IMR-90 (cell line): ENCODE measurements around the gene KCNH6. TPM values are rescaled to one million over a fixed set of nuclear protein-coding genes. Genes with fewer than 3 reads are reported as not detected.

Source experiments
- ATAC-seq: fragments of 200-7000 bp; cut with Tn5 transposase; 2 replicates; pipeline ENCODE4 v1.9.1; 2020; ENCODE audit warnings: low read depth, mild to moderate bottlenecking, moderate library complexity
- BruUV-seq: library from RNA; stranded (reverse); fragments of 400-500 nt; replicated peaks from 2 replicates; lab custom pipeline; 2021; lab: Mats Ljungman, UMichigan
- CTCF ChIA-PET: fragments of 300-600 bp; formaldehyde crosslinking; extraction: SDS; loops from one replicate; lab custom pipeline; 2021; ENCODE audit warnings: antibody characterized with exemption; lab: Yijun Ruan, JAX
- POLR2A ChIA-PET: fragments of 300-600 bp; sonication (Branson Sonifier 250); formaldehyde crosslinking; loops from one replicate; lab custom pipeline; 2022; ENCODE audit warnings: antibody characterized with exemption; ENCODE audit not compliant: unreplicated experiment; lab: Charles Lee
- DNase-seq: peaks from one replicate; pipeline ENCODE4 v3.0.0; 2013
- H2AFZ ChIP-seq: replicated peaks from 2 replicates; pipeline ENCODE3; 2013; ENCODE audit warnings: low read length, mild to moderate bottlenecking; ENCODE audit not compliant: poor library complexity
- H2AK5ac ChIP-seq: 2 replicates; pipeline ENCODE4 v1.6.1; 2013; ENCODE audit warnings: low read depth, low read length, inconsistent platforms
- H2AK9ac ChIP-seq: replicated peaks from 2 replicates; pipeline ENCODE3; 2013; ENCODE audit warnings: mild to moderate bottlenecking, low read depth, low read length, moderate library complexity; ENCODE audit not compliant: poor library complexity
- H2BK120ac ChIP-seq: 2 replicates; pipeline ENCODE4 v1.6.1; 2013; ENCODE audit warnings: low read depth, low read length, inconsistent platforms
- H2BK15ac ChIP-seq: 3 replicates; pipeline ENCODE4 v1.6.1; 2013; ENCODE audit warnings: low read depth, low read length, inconsistent platforms
- H2BK20ac ChIP-seq: 2 replicates; pipeline ENCODE4 v1.6.1; 2013; ENCODE audit warnings: low read depth, mild to moderate bottlenecking, inconsistent platforms, low read length, moderate library complexity
- H2BK5ac ChIP-seq: 2 replicates; pipeline ENCODE4 v1.6.1; 2013; ENCODE audit warnings: mild to moderate bottlenecking, low read depth, low read length, inconsistent platforms; ENCODE audit not compliant: poor library complexity, severe bottlenecking
- H3K14ac ChIP-seq: replicated peaks from 2 replicates; pipeline ENCODE4 v1.6.1; 2013; ENCODE audit warnings: low read depth, low read length, inconsistent platforms
- H3K18ac ChIP-seq: 2 replicates; pipeline ENCODE4 v1.6.1; 2013; ENCODE audit warnings: low read depth, low read length, control low read depth
- H3K23ac ChIP-seq: 2 replicates; pipeline ENCODE4 v1.6.1; 2013; ENCODE audit warnings: low read depth, low read length, inconsistent platforms
- H3K27ac ChIP-seq: 2 replicates; pipeline ENCODE4 v1.5.1; 2013; ENCODE audit warnings: mild to moderate bottlenecking, control low read depth, low read length; ENCODE audit not compliant: insufficient read depth
- H3K27me3 ChIP-seq: 2 replicates; pipeline ENCODE4 v1.6.1; 2013; ENCODE audit warnings: low read length; ENCODE audit not compliant: control insufficient read depth, insufficient read depth
- H3K36me3 ChIP-seq: 2 replicates; pipeline ENCODE4 v1.6.1; 2013; ENCODE audit warnings: low read length, mixed read lengths; ENCODE audit not compliant: control insufficient read depth, insufficient read depth
- H3K4ac ChIP-seq: 2 replicates; pipeline ENCODE4 v1.6.1; 2013; ENCODE audit warnings: low read depth, low read length, inconsistent platforms
- H3K4me1 ChIP-seq: 2 replicates; pipeline ENCODE4 v1.6.1; 2013; ENCODE audit warnings: low read length, mixed read lengths; ENCODE audit not compliant: control insufficient read depth, insufficient read depth
- H3K4me2 ChIP-seq: 2 replicates; pipeline ENCODE4 v1.6.1; 2013; ENCODE audit warnings: low read depth, mild to moderate bottlenecking, control low read depth, low read length, moderate library complexity
- H3K4me3 ChIP-seq: 2 replicates; pipeline ENCODE4 v1.5.1; 2013; ENCODE audit warnings: low read depth, mild to moderate bottlenecking, control low read depth, low read length, moderate library complexity; ENCODE audit not compliant: insufficient read depth
- H3K56ac ChIP-seq: 2 replicates; pipeline ENCODE4 v1.6.1; 2013; ENCODE audit warnings: low read length, inconsistent platforms; ENCODE audit not compliant: insufficient read depth; ENCODE audit errors: extremely low read depth
- H3K79me1 ChIP-seq, 2 experiments: 2 replicates each; pipeline ENCODE4 v1.6.1; 2013; ENCODE audit warnings: low read length in 2 of 2, inconsistent platforms in 1 of 2, low read depth in 1 of 2
- H3K9ac ChIP-seq: 2 replicates; pipeline ENCODE4 v1.6.1; 2013; ENCODE audit warnings: low read depth, low read length, control low read depth
- H3K9me1 ChIP-seq: 2 replicates; pipeline ENCODE4 v1.6.1; 2013; ENCODE audit warnings: low read length, inconsistent platforms; ENCODE audit not compliant: insufficient read depth
- H3K9me3 ChIP-seq: 2 replicates; pipeline ENCODE4 v1.6.1; 2013; ENCODE audit warnings: low read length; ENCODE audit not compliant: control insufficient read depth, insufficient read depth
- H4K20me1 ChIP-seq: 2 replicates; pipeline ENCODE4 v1.6.1; 2013; ENCODE audit warnings: low read length, inconsistent platforms; ENCODE audit not compliant: insufficient read depth
- H4K5ac ChIP-seq: 2 replicates; pipeline ENCODE4 v1.6.1; 2013; ENCODE audit warnings: mild to moderate bottlenecking, low read depth, low read length, control low read depth
- H4K8ac ChIP-seq, 2 experiments: 2 replicates each; pipeline ENCODE4 v1.6.1; 2013; ENCODE audit warnings: low read depth in 2 of 2, low read length in 2 of 2, control low read depth in 1 of 2, inconsistent platforms in 1 of 2
- H4K91ac ChIP-seq: 2 replicates; pipeline ENCODE4 v1.6.1; 2013; ENCODE audit warnings: low read depth, low read length, inconsistent platforms; ENCODE audit not compliant: insufficient read depth
- CEBPB ChIP-seq: IDR thresholded peaks from 2 replicates; pipeline ENCODE4 v1.6.1; 2012; ENCODE audit warnings: low read depth, low read length, improper control_type of control experiment
- MAFK ChIP-seq: IDR thresholded peaks from 2 replicates; pipeline ENCODE4 v1.6.1; 2012; ENCODE audit warnings: low read depth, low read length, improper control_type of control experiment
- MAZ ChIP-seq: IDR thresholded peaks from 2 replicates; pipeline ENCODE4 v1.6.1; 2012; ENCODE audit warnings: low read depth, mild to moderate bottlenecking, low read length, improper control_type of control experiment, moderate library complexity, borderline replicate concordance
- MXI1 ChIP-seq: IDR thresholded peaks from 2 replicates; pipeline ENCODE4 v1.6.1; 2012; ENCODE audit warnings: low read depth, mild to moderate bottlenecking, low read length, moderate library complexity, borderline replicate concordance
- POLR2A ChIP-seq: IDR thresholded peaks from 2 replicates; pipeline ENCODE4 v1.6.1; 2012; ENCODE audit warnings: mild to moderate bottlenecking, low read depth, low read length
- RCOR1 ChIP-seq: IDR thresholded peaks from 2 replicates; pipeline ENCODE4 v1.6.1; 2012; ENCODE audit warnings: mild to moderate bottlenecking, low read length, improper control_type of control experiment; ENCODE audit not compliant: insufficient replicate concordance
- USF2 ChIP-seq: fragments of 150-350 bp; IDR thresholded peaks from 2 replicates; pipeline ENCODE4 v1.6.1; 2017; ENCODE audit warnings: mild to moderate bottlenecking, antibody characterized with exemption, low read length, low read depth
- dilution Hi-C: fragments of 300-500 bp; cut with HindIII; formaldehyde crosslinking; loops from one replicate; pipeline ENCODE4 v1.14.3; 2018; ENCODE audit warnings: low sequenced_read_pairs; ENCODE audit not compliant: unreplicated experiment
- in situ Hi-C: fragments of 300-500 bp; cut with MboI; formaldehyde crosslinking; loops from 3 replicates; pipeline ENCODE4 v1.14.3; 2019; ENCODE audit warnings: low sequenced_read_pairs, inconsistent platforms, mixed read lengths
- intact Hi-C: fragments of 100-400 bp; cut with micrococcal nuclease; formaldehyde crosslinking; loops from 2 replicates; pipeline ENCODE4 v1.10.0; 2022
- polyA plus RNA-seq, 3 experiments: library from polyadenylated mRNA; depleted of rRNA; stranded (reverse); fragments of >200 nt; gene quantifications; 2 replicates each; pipeline ENCODE4 v1.2.3, GENCODE V29; 2012; ENCODE audit warnings: low replicate concordance in 1 of 3
- total RNA-seq: library from RNA; depleted of rRNA; stranded (reverse); fragments of >200 nt; gene quantifications from 2 replicates; pipeline ENCODE4 v1.2.3, GENCODE V29; 2012
- TF ChIP-seq, protein P1 (sequence below): fragments of 150-350 bp; IDR thresholded peaks from 2 replicates; pipeline ENCODE4 v1.6.1; 2016; ENCODE audit warnings: low read depth, mild to moderate bottlenecking, low read length, moderate library complexity, borderline replicate concordance

The KCNH6 gene
- total and polyA plus RNA-seq, 2 of the 4 experiments (the other 2 are of a cell fraction) = 0.17 to 0.18 TPM

DNA sequence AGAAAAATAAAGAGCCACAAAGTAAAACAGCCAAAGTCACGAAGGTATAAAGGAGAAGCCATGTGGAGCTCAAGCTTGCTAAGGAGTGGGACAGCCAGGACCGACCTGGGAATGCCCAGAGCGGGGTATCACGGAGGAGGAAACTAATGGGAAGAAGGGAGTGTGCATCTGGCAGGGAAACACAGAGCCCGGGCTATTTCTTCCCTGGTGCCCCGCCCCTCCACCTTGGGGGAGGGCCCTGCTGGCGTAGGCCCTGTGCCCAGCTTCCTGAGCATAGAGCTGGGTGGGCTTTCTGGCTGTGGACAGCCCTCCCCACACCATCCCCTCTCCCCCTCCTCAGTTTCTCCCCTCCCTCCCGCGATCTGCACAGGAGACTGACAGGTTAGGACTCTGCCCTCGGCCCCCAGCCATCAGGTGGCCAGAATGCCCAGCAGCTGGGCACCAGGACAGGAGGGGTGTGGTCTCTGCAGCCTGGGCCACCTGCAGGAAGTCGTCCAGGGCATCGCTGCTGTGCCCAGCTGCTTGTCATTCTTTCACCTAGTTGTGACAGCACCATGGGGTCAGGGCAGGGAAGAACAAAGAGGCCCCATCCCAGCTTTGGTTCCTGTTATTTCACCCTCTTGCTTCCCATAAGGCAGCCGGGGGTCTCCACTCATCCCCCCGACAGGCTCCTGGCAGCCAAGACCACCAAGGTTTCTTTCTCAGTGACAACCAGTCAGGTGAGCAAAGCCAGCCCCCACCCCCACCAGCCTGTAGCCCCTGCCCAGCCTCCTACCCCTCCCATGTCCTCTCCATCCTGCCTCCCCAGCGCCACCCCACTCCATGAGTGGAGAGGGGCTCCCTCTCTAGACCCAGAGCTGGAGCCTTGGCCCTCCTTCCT lies 20.0 kb downstream of the KCNH6 start (continued):
- TF ChIP-seq CEBPB (no peak), POLR2A (no peak)

GRCh38 chr17:63543822-63544420 lies 20.8 kb downstream of the KCNH6 start:
- H3K4me3 ChIP-seq = no peak overlapping the region
- CTCF ChIA-PET = no interaction called here
- in situ Hi-C loops = no loop called here

More at GRCh38 chr17:63543822-63544420, 20.8 kb downstream of the KCNH6 start:
- no peak overlapping the region for H2BK20ac ChIP-seq
- BruUV-seq = no TSS peak
- peaks cover 34% of the 10 kb centered on the region for H3K27me3 ChIP-seq
- no peaks in the 10 kb centered on the region; the same call in 1 of the 2 replicates for H3K9me1 ChIP-seq
- POLR2A ChIA-PET = no interaction called here
- H4K5ac ChIP-seq = no peak overlapping the region
- ATAC-seq (no peak), DNase-seq (no peak)
- no peaks in the 10 kb centered on the region for H3K79me1 ChIP-seq
- H2BK5ac ChIP-seq = no peak overlapping the region
- no peak overlapping the region for H3K56ac ChIP-seq
- no peak overlapping the region for H3K4me2 ChIP-seq
- H3K23ac ChIP-seq = no peak overlapping the region
- TF ChIP-seq USF2 (no peak), MXI1 (no peak), RCOR1 (no peak), POLR2A (no peak), MAZ (no peak), CEBPB (no peak), MAFK (no peak)
- TF ChIP-seq, protein P1, sequence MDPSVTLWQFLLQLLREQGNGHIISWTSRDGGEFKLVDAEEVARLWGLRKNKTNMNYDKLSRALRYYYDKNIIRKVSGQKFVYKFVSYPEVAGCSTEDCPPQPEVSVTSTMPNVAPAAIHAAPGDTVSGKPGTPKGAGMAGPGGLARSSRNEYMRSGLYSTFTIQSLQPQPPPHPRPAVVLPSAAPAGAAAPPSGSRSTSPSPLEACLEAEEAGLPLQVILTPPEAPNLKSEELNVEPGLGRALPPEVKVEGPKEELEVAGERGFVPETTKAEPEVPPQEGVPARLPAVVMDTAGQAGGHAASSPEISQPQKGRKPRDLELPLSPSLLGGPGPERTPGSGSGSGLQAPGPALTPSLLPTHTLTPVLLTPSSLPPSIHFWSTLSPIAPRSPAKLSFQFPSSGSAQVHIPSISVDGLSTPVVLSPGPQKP = no peak
- no peak overlapping the region for H2AFZ ChIP-seq
- no peak overlapping the region for H4K8ac ChIP-seq
- no peak overlapping the region for H2AK5ac ChIP-seq
- H3K4ac ChIP-seq = no peak overlapping the region
- no peak overlapping the region for H3K18ac ChIP-seq
- H3K27ac ChIP-seq = no peak overlapping the region
- no peaks in the 10 kb centered on the region for H3K4me1 ChIP-seq
- H3K36me3 ChIP-seq = no peaks in the 10 kb centered on the region
- H3K9me3 ChIP-seq = no peaks in the 10 kb centered on the region
- H4K20me1 ChIP-seq = no peaks in the 10 kb centered on the region
- no peak overlapping the region for H2BK120ac ChIP-seq
- H3K14ac ChIP-seq = no peak overlapping the region
- no peak overlapping the region for H2BK15ac ChIP-seq
- intact Hi-C loops = no loop called here
- dilution Hi-C loops = no loop called here
- no peak overlapping the region for H2AK9ac ChIP-seq
- no peak overlapping the region for H4K91ac ChIP-seq
- no peak overlapping the region for H3K9ac ChIP-seq
